Measurements from ENCODE around the gene SLC6A18.

SLC6A18 gene

DNA sequence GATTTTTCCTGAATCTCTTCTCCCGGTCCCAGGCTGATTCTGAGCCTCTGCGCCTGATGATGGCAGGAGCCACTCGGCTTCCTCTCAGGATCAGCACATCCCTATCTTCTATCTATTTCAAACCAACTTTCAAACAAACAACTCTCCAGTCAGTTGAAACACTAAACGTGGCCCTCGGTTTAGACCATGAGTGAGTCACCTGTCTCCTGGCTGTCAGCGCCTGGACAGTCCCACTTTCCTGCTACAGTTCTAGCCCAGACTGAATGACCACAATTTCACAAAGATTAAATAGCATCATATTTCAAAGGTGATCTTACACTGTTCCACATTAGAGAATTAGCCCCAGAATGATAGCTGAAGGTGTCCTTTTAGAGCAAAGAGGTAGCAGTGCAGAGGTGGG lies 17.6 kb upstream of the SLC6A18 start:
- no peak overlapping the region for H2AK5ac ChIP-seq (ENCODE audit: low read length)
- no peak overlapping the region for H3K23ac ChIP-seq (ENCODE audit: low read length)
- no peak overlapping the region for H3K9ac ChIP-seq (ENCODE audit: low read length)
- no peaks in the 10 kb centered on the region for H3K36me3 ChIP-seq (ENCODE audit: control insufficient read depth, insufficient read depth, low read length)
- H3K18ac ChIP-seq (ENCODE audit: low read length) = no peak overlapping the region
- 100% methylated on average over 1 of the region's 6 CpGs for WGBS (ENCODE audit: extremely low coverage, insufficient coverage, low lambda C conversion rate)
- no peaks in the 10 kb centered on the region for H3K79me2 ChIP-seq (ENCODE audit: control insufficient read depth, insufficient read depth, low read length)
- H3K27me3 ChIP-seq (ENCODE audit: insufficient read depth, low read length, poor library complexity) = no peaks in the 10 kb centered on the region
- H3K27ac ChIP-seq (ENCODE audit: low read depth, low read length) = no peak overlapping the region
- no peak overlapping the region for H2BK120ac ChIP-seq (ENCODE audit: low read depth, low read length)
- no peaks in the 10 kb centered on the region for H3K4me1 ChIP-seq (ENCODE audit: control insufficient read depth, low read depth, low read length)
- H3K56ac ChIP-seq (ENCODE audit: low read length) = no peak overlapping the region
- H3K79me1 ChIP-seq (ENCODE audit: low read length) = no peaks in the 10 kb centered on the region
- no peak overlapping the region for H4K5ac ChIP-seq (ENCODE audit: low read length)
- no peak overlapping the region for H3K4me2 ChIP-seq (ENCODE audit: low read length)
- no peak overlapping the region for H2BK15ac ChIP-seq (replicated peaks; ENCODE audit: low read depth)
- H2BK5ac ChIP-seq (ENCODE audit: low read length) = no peak overlapping the region
- H3K4ac ChIP-seq (ENCODE audit: low read depth, low read length) = no peak overlapping the region
- no peak for DNase-seq
- H3K4me3 ChIP-seq (ENCODE audit: low read length) = no peak overlapping the region
- no peak overlapping the region for H4K8ac ChIP-seq (ENCODE audit: low read depth, low read length)

DNA sequence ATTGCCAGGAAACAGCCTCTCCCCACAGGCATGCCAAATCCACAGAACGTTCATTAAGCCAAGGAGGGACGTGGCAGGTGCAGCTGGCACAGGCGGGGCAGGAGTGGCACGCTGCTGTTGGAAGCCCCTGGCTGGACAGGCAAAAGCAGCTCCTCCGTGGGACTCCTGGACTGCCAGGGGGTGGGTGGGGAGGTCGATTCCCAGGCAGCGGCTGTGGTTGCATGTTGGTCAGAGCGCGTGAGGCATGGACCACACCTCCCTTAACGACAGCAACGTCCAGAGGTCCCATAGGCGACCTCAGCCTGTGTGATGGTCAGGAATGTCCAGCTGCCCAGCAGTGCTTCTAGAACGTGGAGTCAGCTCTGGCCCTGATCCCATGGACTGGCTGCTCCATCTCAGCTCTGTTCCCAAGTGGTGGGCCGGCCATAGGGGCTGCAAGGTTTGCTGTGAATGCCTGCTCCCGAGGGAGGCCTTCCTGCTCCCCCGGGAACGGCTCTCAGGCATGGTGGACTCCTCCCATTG lies 16.9 kb upstream of the SLC6A18 start:
- no peak overlapping the region for H3K9ac ChIP-seq (ENCODE audit: low read length)

DNA sequence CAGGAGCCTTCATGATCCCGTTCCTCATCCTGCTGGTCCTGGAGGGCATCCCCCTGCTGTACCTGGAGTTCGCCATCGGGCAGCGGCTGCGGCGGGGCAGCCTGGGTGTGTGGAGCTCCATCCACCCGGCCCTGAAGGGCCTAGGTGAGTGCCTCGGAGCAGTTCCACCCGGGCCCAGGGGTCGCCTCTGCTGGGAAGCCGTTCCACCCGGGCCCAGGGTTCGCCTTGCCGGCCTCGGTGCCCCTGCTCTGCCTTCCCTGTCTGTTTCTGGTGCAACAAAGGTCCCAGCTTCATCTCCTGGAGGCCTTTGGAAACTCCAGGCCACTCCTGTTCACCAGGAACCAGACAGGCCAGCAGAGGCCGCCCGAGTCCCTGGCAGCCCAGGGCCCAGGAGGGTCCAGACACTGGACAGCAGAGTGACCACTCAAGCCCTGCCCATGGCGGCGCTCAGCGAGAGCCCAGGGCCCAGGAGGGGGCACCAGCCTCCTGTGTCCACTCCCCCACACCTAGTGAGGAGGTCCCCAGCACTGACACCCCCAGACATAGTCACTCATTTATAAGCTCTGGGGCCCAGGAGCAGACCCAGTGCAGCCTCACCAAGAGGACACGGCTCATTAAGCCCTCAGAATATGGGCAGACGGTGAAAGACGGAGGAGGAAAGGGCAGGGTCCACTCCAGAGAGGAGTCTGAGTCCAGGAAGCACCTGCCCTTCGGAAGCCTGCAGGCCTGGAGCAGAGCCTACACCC lies 16.3 kb upstream of the SLC6A18 start:
- Histone ChIP-seq H3K27me3 (ENCODE audit: insufficient read depth, low read length, poor library complexity) (no peaks in the 10 kb centered on the region), H3K79me1 (ENCODE audit: low read length) (no peaks in the 10 kb centered on the region), H4K5ac (ENCODE audit: low read length) (no peak overlapping the region), H3K23ac (ENCODE audit: low read length) (no peak overlapping the region), H2BK5ac (ENCODE audit: low read length) (no peak overlapping the region), H2BK15ac (replicated peaks; ENCODE audit: low read depth) (no peak overlapping the region), H3K36me3 (ENCODE audit: control insufficient read depth, insufficient read depth, low read length) (no peaks in the 10 kb centered on the region), H3K4ac (ENCODE audit: low read depth, low read length) (no peak overlapping the region), H3K56ac (ENCODE audit: low read length) (no peak overlapping the region), H3K9ac (ENCODE audit: low read length) (no peak overlapping the region), H3K79me2 (ENCODE audit: control insufficient read depth, insufficient read depth, low read length) (no peaks in the 10 kb centered on the region), H3K27ac (ENCODE audit: low read depth, low read length) (no peak overlapping the region), H2AK5ac (ENCODE audit: low read length) (no peak overlapping the region), H3K4me3 (ENCODE audit: low read length) (no peak overlapping the region), H4K8ac (ENCODE audit: low read depth, low read length) (no peak overlapping the region), H3K18ac (ENCODE audit: low read length) (no peak overlapping the region), H2BK120ac (ENCODE audit: low read depth, low read length) (no peak overlapping the region), H3K4me1 (ENCODE audit: control insufficient read depth, low read depth, low read length) (no peaks in the 10 kb centered on the region), H3K4me2 (ENCODE audit: low read length) (no peak overlapping the region)
- DNase-seq = no peak
- no CpG with 5 or more reads among the region's 24 CpGs for WGBS (ENCODE audit: extremely low coverage, insufficient coverage, low lambda C conversion rate)

More for the DNA sequence above, 16.9 kb upstream of the SLC6A18 start:
- no peak overlapping the region for H2AK5ac ChIP-seq (ENCODE audit: low read length)
- H3K18ac ChIP-seq (ENCODE audit: low read length) = no peak overlapping the region
- no peaks in the 10 kb centered on the region for H3K36me3 ChIP-seq (ENCODE audit: control insufficient read depth, insufficient read depth, low read length)
- H4K5ac ChIP-seq (ENCODE audit: low read length) = no peak overlapping the region
- no peak overlapping the region for H3K4me2 ChIP-seq (ENCODE audit: low read length)
- H3K4me3 ChIP-seq (ENCODE audit: low read length) = no peak overlapping the region
- H2BK15ac ChIP-seq (replicated peaks; ENCODE audit: low read depth) = no peak overlapping the region
- no peak overlapping the region for H4K8ac ChIP-seq (ENCODE audit: low read depth, low read length)
- no peak overlapping the region for H2BK120ac ChIP-seq (ENCODE audit: low read depth, low read length)
- no peaks in the 10 kb centered on the region for H3K4me1 ChIP-seq (ENCODE audit: control insufficient read depth, low read depth, low read length)
- no peak overlapping the region for H3K23ac ChIP-seq (ENCODE audit: low read length)
- DNase-seq = no peak
- no peak overlapping the region for H3K4ac ChIP-seq (ENCODE audit: low read depth, low read length)
- H3K56ac ChIP-seq (ENCODE audit: low read length) = no peak overlapping the region
- H2BK5ac ChIP-seq (ENCODE audit: low read length) = no peak overlapping the region
- no CpG with 5 or more reads among the region's 17 CpGs for WGBS (ENCODE audit: extremely low coverage, insufficient coverage, low lambda C conversion rate)
- no peak overlapping the region for H3K27ac ChIP-seq (ENCODE audit: low read depth, low read length)
- no peaks in the 10 kb centered on the region for H3K79me2 ChIP-seq (ENCODE audit: control insufficient read depth, insufficient read depth, low read length)
- H3K79me1 ChIP-seq (ENCODE audit: low read length) = no peaks in the 10 kb centered on the region
- H3K27me3 ChIP-seq (ENCODE audit: insufficient read depth, low read length, poor library complexity) = no peaks in the 10 kb centered on the region

DNA sequence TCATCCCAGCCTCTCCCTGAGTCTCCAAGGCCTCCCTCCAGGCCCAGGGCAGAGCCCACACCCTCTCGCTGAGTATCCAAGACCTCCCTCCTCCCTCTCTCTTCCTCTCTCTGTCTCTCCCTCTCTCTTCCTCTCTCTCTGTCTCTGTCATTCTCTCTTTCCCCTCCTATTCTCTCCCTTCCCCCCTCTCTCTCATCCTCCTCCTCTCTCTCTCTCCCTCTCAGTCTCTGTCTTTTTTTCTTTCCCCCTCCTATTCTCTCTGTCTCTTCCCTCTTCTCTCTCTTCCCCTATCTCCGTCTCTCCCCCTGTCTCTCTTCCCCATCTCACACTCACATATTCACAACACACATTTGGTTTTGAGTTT lies 15.7 kb upstream of the SLC6A18 start:
- Histone ChIP-seq H2BK5ac (ENCODE audit: low read length) (no peak overlapping the region), H3K4ac (ENCODE audit: low read depth, low read length) (no peak overlapping the region), H2BK120ac (ENCODE audit: low read depth, low read length) (no peak overlapping the region), H3K4me3 (ENCODE audit: low read length) (no peak overlapping the region), H2BK15ac (replicated peaks; ENCODE audit: low read depth) (no peak overlapping the region), H3K9ac (ENCODE audit: low read length) (no peak overlapping the region), H3K4me1 (ENCODE audit: control insufficient read depth, low read depth, low read length) (no peaks in the 10 kb centered on the region), H3K27me3 (ENCODE audit: insufficient read depth, low read length, poor library complexity) (no peaks in the 10 kb centered on the region), H3K4me2 (ENCODE audit: low read length) (no peak overlapping the region), H4K5ac (ENCODE audit: low read length) (no peak overlapping the region), H3K18ac (ENCODE audit: low read length) (no peak overlapping the region), H2AK5ac (ENCODE audit: low read length) (no peak overlapping the region), H3K36me3 (ENCODE audit: control insufficient read depth, insufficient read depth, low read length) (no peaks in the 10 kb centered on the region), H3K56ac (ENCODE audit: low read length) (no peak overlapping the region), H3K23ac (ENCODE audit: low read length) (no peak overlapping the region), H4K8ac (ENCODE audit: low read depth, low read length) (no peak overlapping the region), H3K79me1 (ENCODE audit: low read length) (no peaks in the 10 kb centered on the region), H3K27ac (ENCODE audit: low read depth, low read length) (no peak overlapping the region), H3K79me2 (ENCODE audit: control insufficient read depth, insufficient read depth, low read length) (no peaks in the 10 kb centered on the region)
- WGBS (ENCODE audit: extremely low coverage, insufficient coverage, low lambda C conversion rate) = no CpG with 5 or more reads among the region's 2 CpGs
- DNase-seq = no peak

DNA sequence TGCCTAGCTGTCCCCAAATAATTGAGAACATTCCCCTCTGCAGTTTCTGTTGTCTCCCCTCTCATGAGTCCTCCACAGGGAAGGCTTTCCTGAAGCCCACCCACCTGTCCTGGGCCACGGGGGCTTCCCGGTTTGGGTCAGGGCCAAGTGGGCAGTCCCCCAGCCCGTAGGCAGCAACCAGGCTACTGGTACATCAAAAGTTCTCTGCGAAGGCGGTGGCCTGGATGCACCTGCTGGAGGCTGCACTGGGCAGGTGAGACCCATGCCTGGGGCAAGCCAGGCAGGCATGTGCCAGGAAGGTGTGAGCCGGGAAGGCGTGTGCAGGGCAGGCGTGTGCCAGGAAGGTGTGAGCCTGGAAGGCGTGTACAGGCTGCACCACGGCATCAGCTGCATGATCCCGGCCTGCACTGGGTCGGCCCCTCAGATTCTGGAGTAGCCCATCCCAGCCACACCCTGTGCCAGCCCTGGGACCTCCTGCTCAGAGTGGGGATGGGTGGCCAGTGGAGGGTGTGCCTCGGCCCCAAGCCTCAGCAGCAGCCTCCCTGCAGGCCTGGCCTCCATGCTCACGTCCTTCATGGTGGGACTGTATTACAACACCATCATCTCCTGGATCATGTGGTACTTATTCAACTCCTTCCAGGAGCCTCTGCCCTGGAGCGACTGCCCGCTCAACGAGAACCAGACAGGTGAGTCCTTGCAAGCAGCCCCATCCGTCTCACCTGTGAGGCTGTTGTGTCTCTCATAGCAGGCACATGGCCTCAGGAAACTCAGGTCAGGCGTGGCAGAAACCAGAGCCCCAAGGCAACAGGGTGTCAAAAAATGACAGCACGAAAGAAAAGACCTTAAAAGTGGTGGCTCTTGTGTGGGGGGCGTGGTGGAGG lies 15.0 kb upstream of the SLC6A18 start:
- Histone ChIP-seq H3K79me1 (ENCODE audit: low read length) (no peaks in the 10 kb centered on the region), H2BK120ac (ENCODE audit: low read depth, low read length) (no peak overlapping the region), H2BK5ac (ENCODE audit: low read length) (no peak overlapping the region), H3K4me3 (ENCODE audit: low read length) (no peak overlapping the region), H3K18ac (ENCODE audit: low read length) (no peak overlapping the region), H3K79me2 (ENCODE audit: control insufficient read depth, insufficient read depth, low read length) (no peaks in the 10 kb centered on the region), H2AK5ac (ENCODE audit: low read length) (no peak overlapping the region), H3K9ac (ENCODE audit: low read length) (no peak overlapping the region), H3K23ac (ENCODE audit: low read length) (no peak overlapping the region), H3K27me3 (ENCODE audit: insufficient read depth, low read length, poor library complexity) (no peaks in the 10 kb centered on the region), H3K56ac (ENCODE audit: low read length) (no peak overlapping the region), H3K4me1 (ENCODE audit: control insufficient read depth, low read depth, low read length) (no peaks in the 10 kb centered on the region), H4K5ac (ENCODE audit: low read length) (no peak overlapping the region), H3K36me3 (ENCODE audit: control insufficient read depth, insufficient read depth, low read length) (no peaks in the 10 kb centered on the region), H4K8ac (ENCODE audit: low read depth, low read length) (no peak overlapping the region), H2BK15ac (replicated peaks; ENCODE audit: low read depth) (no peak overlapping the region), H3K4ac (ENCODE audit: low read depth, low read length) (no peak overlapping the region), H3K4me2 (ENCODE audit: low read length) (no peak overlapping the region), H3K27ac (ENCODE audit: low read depth, low read length) (no peak overlapping the region)
- no peak for DNase-seq
- no CpG with 5 or more reads among the region's 21 CpGs for WGBS (ENCODE audit: extremely low coverage, insufficient coverage, low lambda C conversion rate)
